Neural progenitor cell (in vitro differentiated cells): ENCODE data around the gene PEX14. TPM values are rescaled to one million over a fixed set of nuclear protein-coding genes. Genes with fewer than 3 reads are reported as not detected.

Experiments
- DNase-seq: peaks from one replicate; pipeline ENCODE4 v3.0.0-alpha.2; 2016; ENCODE audit warnings: low spot score
- H2AFZ ChIP-seq: fragments of 200-600 bp; sonication (generic); replicated peaks from 2 replicates; pipeline ENCODE4 v1.6.1; 2016; ENCODE audit warnings: antibody characterized with exemption
- H3F3A ChIP-seq: fragments of 200-600 bp; sonication (generic); 2 replicates; pipeline ENCODE4 v1.6.1; 2016; ENCODE audit warnings: antibody characterized with exemption, low read depth
- H3K27ac ChIP-seq: fragments of 200-600 bp; sonication (generic); 2 replicates; pipeline ENCODE4 v1.5.1; 2016; ENCODE audit warnings: mild to moderate bottlenecking
- H3K27me3 ChIP-seq: fragments of 200-600 bp; sonication (generic); 2 replicates; pipeline ENCODE4 v1.6.1; 2016; ENCODE audit warnings: mild to moderate bottlenecking, moderate library complexity
- H3K36me3 ChIP-seq: fragments of 200-600 bp; sonication (generic); 2 replicates; pipeline ENCODE4 v1.5.1; 2016
- H3K4me1 ChIP-seq: fragments of 200-600 bp; sonication (generic); 2 replicates; pipeline ENCODE4 v1.6.1; 2016; ENCODE audit warnings: mixed run types
- H3K4me2 ChIP-seq: fragments of 200-600 bp; sonication (generic); 2 replicates; pipeline ENCODE4 v1.6.1; 2016
- H3K4me3 ChIP-seq: fragments of 200-600 bp; sonication (generic); 2 replicates; pipeline ENCODE4 v1.5.1; 2016
- H3K79me2 ChIP-seq: fragments of 200-600 bp; sonication (generic); 2 replicates; pipeline ENCODE4 v1.6.1; 2016; ENCODE audit warnings: low read depth
- H3K9ac ChIP-seq: fragments of 200-600 bp; sonication (generic); 2 replicates; pipeline ENCODE4 v1.6.1; 2016
- H3K9me3 ChIP-seq: fragments of 200-600 bp; sonication (generic); 2 replicates; pipeline ENCODE4 v1.5.1; 2016; ENCODE audit warnings: low read depth
- H4K20me1 ChIP-seq: fragments of 200-600 bp; sonication (generic); 2 replicates; pipeline ENCODE4 v1.6.1; 2016; ENCODE audit warnings: low read depth
- H3K27ac Mint-ChIP-seq: 3 replicates; pipeline ENCODE4 v1.8.0; 2021; ENCODE audit warnings: mixed read lengths
- H3K27me3 Mint-ChIP-seq: 2 replicates; pipeline ENCODE4 v1.8.0; 2022; ENCODE audit warnings: low read depth, mild to moderate bottlenecking, inconsistent platforms, moderate library complexity, mixed read lengths; ENCODE audit not compliant: insufficient read depth
- H3K36me3 Mint-ChIP-seq: 3 replicates; pipeline ENCODE4 v1.8.0; 2021; ENCODE audit warnings: mixed read lengths
- H3K4me1 Mint-ChIP-seq: 3 replicates; pipeline ENCODE4 v1.8.0; 2021; ENCODE audit warnings: mixed read lengths
- H3K4me3 Mint-ChIP-seq: 3 replicates; pipeline ENCODE4 v1.8.0; 2021; ENCODE audit warnings: mild to moderate bottlenecking, moderate library complexity, mixed read lengths
- H3K9me3 Mint-ChIP-seq: 3 replicates; pipeline ENCODE4 v1.8.0; 2020; ENCODE audit warnings: mixed read lengths
- CTCF ChIP-seq: fragments of 200-600 bp; sonication (generic); IDR thresholded peaks from 2 replicates; pipeline ENCODE4 v1.5.1; 2017; ENCODE audit warnings: antibody characterized with exemption, mild to moderate bottlenecking
- EZH2 ChIP-seq: fragments of 200-600 bp; sonication (generic); IDR thresholded peaks from 2 replicates; pipeline ENCODE4 v1.6.1; 2017; ENCODE audit warnings: antibody characterized with exemption, mild to moderate bottlenecking, moderate library complexity
- EZH2phosphoT487 ChIP-seq: fragments of 200-600 bp; sonication (generic); IDR thresholded peaks from 2 replicates; pipeline ENCODE4 v1.6.1; 2017; ENCODE audit warnings: antibody characterized with exemption
- total RNA-seq: library from RNA; depleted of rRNA; stranded (reverse); fragments of >200 nt; gene quantifications from 2 replicates; pipeline ENCODE4 v1.2.3, GENCODE V29; 2015; ENCODE audit warnings: low replicate concordance

Gene PEX14
- total RNA-seq, 1 donor from 2014 or later = 9.3 TPM

GRCh38 chr1:10625076-10625475, 150.3 kb downstream of the PEX14 start:
- Histone ChIP-seq H3K4me3 (no peak overlapping the region), H3K9ac (peak overlapping the region; percentile 20), H2AFZ (no peak overlapping the region), H3K36me3 (no peaks in the 10 kb centered on the region), H3K79me2 (no peaks in the 10 kb centered on the region), H3K4me1 (no peaks in the 10 kb centered on the region), H3K27me3 (no peaks in the 10 kb centered on the region), H3K27ac (no peak overlapping the region), H3K9me3 (no peaks in the 10 kb centered on the region), H3F3A (no peaks in the 10 kb centered on the region), H3K4me2 (no peak overlapping the region), H4K20me1 (peaks cover 13% of the 10 kb centered on the region)
- peaks cover 3% of the 10 kb centered on the region for H3K27me3 Mint-ChIP-seq
- peaks cover 15% of the 10 kb centered on the region for H3K4me1 Mint-ChIP-seq
- H3K9me3 Mint-ChIP-seq = no peaks in the 10 kb centered on the region
- no peak overlapping the region for H3K27ac Mint-ChIP-seq
- no peak for TF ChIP-seq CTCF
- TF ChIP-seq EZH2 = no peak
- no peak for TF ChIP-seq EZH2phosphoT487
- DNase-seq = no peak
- no peak overlapping the region for H3K4me3 Mint-ChIP-seq
- no peaks in the 10 kb centered on the region for H3K36me3 Mint-ChIP-seq

- H3K27ac ChIP-seq = no peak overlapping the region
Measured at GRCh38 chr1:10625554-10625953, 150.8 kb downstream of the PEX14 start.

DNA sequence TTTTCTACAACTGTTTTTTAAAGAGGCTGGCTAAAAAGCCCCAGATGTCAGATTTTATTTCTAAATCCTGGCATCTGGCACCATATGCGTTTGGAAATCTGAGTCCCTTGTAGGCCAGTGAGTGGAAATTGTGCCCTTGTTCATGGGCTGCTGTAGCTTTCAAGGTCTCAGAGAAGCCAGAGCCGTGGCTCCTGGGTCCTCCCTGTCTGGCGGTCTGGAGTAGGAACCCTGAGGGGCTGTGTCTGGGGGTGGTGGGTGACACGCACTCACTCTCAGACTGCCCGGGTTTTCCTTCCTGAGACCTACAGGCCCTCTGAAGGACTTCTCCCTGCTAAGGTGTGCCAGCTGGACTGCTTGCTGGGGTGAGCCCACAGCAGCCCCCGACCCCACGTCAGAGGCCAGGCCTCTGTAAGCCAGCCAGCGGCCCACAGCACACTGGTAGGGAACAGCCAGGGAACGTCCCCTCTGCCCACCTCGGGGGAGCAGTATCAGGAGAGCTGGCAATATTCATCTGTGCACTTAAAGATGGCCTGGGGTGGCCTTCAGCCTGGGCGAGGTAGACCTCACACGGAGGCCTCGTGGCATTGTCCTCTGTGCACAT, 151.5 kb downstream of the PEX14 start:
- no peak for DNase-seq
- Mint-ChIP-seq H3K36me3 (no peaks in the 10 kb centered on the region), H3K27me3 (peaks cover 3% of the 10 kb centered on the region), H3K9me3 (no peaks in the 10 kb centered on the region), H3K4me3 (no peak overlapping the region), H3K4me1 (peaks cover 24% of the 10 kb centered on the region), H3K27ac (no peak overlapping the region)
- Histone ChIP-seq H3K27ac (no peak overlapping the region), H3K4me2 (no peak overlapping the region), H3K9ac (no peak overlapping the region), H3K9me3 (no peaks in the 10 kb centered on the region), H3K79me2 (no peaks in the 10 kb centered on the region), H4K20me1 (peaks cover 15% of the 10 kb centered on the region), H3K4me1 (peaks cover 7% of the 10 kb centered on the region), H3K36me3 (no peaks in the 10 kb centered on the region), H3F3A (no peaks in the 10 kb centered on the region), H2AFZ (no peak overlapping the region), H3K27me3 (no peaks in the 10 kb centered on the region), H3K4me3 (no peak overlapping the region)
- TF ChIP-seq CTCF = no peak
- TF ChIP-seq EZH2phosphoT487 = no peak
- TF ChIP-seq EZH2 = no peak

More at GRCh38 chr1:10625554-10625953, 150.8 kb downstream of the PEX14 start:
- Histone ChIP-seq H3K9ac (peak overlapping the region; percentile 20), H4K20me1 (peaks cover 11% of the 10 kb centered on the region), H3K4me1 (peaks cover 2% of the 10 kb centered on the region), H3K9me3 (no peaks in the 10 kb centered on the region), H3K79me2 (no peaks in the 10 kb centered on the region), H3F3A (no peaks in the 10 kb centered on the region), H3K27me3 (no peaks in the 10 kb centered on the region), H3K4me2 (no peak overlapping the region), H2AFZ (no peak overlapping the region), H3K36me3 (no peaks in the 10 kb centered on the region), H3K4me3 (no peak overlapping the region)
- Mint-ChIP-seq H3K9me3 (no peaks in the 10 kb centered on the region), H3K4me1 (peaks cover 20% of the 10 kb centered on the region), H3K27me3 (peaks cover 3% of the 10 kb centered on the region), H3K36me3 (no peaks in the 10 kb centered on the region), H3K4me3 (no peak overlapping the region), H3K27ac (no peak overlapping the region)
- DNase-seq = no peak
- TF ChIP-seq CTCF (no peak), EZH2 (no peak), EZH2phosphoT487 (no peak)
